HuH-7.5 (cell line): ENCODE measurements around the gene GRIA4.
"Not testable (repeated sequence)": the region's sequence is repeated elsewhere in the genome, so short reads cannot be mapped to it uniquely, and the experiment has no call there.

ENCODE experiments used
- DNase-seq: peaks from one replicate; pipeline ENCODE4 v3.0.0; 2011; ENCODE audit warnings: low spot score

The GRIA4 gene

DNA sequence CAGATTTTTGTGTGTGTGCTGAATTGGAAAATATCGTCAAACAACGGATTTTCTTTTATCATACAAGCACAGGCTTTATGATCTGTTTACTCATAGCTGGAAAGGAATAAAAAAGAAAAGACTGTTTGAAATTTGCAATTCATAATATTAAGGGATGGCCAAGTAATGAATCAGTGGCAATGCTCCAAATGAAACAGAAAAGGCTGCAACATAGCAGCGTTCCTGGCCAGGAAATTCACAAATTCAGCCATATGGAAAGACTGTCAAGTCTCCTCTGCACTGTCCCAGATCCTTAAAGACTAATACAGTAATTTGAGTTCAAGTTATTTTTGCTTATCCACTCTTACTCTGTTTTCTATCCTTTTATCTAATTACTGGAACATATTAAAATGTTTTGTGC is 313.9 kb downstream of the GRIA4 start:
- DNase-seq, result no peak

DNA sequence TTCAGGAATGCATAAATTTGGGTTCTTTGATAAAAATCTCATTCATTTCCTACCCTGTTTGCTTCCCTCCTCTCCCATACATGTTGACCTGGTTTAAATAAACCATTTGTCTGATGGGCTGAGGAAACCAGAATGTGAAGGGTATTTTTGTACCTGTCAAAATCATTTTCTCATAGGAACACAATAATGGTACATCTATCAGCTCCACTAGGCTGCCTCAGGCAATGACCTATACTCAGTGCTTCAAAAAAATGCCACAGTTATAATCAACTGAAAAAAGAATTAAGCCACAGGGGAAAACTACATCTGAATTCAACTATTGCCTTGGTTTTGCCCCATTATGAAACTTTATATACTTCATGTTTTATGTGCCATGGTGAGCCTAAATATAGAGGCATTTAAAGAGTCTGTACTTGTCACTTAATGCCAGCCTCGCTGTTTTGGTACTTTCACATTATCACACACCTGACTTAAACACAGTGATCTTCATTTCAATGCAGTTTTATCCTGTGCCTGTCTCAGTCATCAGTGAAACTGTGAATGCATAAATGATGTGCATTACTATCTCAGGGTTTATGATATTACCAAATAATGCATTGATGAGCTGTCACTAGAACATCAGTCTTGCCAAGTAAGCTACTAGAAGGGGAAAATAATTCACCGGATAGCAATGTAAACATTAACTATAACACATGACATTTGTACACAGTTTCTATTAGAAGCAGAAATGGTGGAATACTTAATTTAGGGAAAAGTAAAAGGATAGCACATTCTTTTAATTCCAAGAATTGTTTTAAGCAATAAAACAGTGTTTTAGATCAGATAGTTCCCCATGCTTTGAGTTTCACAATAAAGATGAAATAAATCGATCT is 319.4 kb downstream of the GRIA4 start:
- DNase-seq, result no peak

DNA sequence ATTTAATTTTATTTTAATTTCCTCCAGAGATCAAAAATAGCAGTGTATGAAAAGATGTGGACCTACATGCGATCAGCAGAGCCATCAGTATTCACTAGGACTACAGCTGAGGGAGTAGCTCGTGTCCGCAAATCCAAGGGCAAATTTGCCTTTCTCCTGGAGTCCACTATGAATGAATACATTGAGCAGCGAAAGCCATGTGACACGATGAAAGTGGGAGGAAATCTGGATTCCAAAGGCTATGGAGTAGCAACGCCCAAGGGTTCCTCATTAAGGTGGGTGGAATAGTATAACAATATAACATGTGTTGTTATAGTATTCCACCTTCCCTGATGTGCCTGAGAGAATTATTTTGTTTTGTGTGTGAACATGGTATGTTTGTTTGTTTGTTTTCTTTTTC is 323.8 kb downstream of the GRIA4 start:
- DNase-seq, result no peak

DNA sequence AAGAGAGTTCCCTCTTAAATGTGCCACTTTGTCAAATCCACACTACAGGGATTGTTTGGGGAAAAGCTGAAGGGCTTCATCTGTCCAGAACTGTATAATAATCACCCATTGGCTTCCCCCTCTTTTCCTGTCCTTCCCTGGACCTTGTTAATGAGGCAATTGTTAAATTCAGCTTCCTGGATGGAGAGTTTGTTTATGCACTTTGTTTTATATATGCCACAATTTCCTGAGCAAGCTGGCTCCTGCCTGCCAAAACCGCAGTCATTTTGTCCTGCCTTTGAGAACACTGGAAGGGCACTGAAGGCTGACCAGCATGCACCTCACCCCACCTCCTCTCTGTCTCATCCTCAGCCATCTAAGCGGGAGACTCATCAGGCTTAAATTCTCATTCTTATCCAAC is 325.9 kb downstream of the GRIA4 start:
- DNase-seq, result no peak

DNA sequence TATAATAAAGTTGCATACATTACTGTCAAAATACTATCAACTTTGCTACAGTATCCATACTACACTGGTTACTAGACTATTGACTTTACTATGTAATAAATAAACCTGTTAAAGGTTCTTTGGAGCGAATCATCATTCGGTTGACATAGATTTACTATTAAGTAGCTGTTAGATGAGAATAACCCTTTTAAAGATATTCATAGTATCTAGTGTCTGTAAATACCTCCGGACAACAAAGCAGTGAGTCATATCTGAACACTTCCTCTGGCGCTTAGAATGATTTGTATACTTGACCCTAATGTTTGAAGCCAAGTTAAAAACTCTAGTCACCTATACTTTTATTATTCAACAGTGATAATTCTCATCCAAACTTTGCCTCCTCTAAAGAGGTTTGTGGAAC is 327.5 kb downstream of the GRIA4 start:
- DNase-seq, result no peak

DNA sequence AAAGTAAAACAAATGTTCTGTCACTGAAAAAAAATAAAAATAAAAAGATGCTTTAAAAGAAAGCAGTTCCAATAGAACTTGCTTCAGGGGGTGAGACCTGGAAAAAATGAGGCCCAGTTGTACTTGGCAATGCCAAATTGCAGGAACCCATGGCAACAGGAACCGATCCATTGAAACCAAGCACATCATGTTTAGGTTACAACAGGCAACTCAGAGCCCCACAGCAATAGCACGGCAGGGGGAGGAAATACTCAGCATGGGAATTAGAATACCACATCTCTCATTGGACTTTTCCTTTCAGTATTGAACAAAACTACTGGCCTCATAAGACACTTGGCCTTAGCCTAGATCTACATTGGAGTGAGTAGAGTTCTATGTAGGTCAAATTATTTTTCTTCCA is 327.9 kb downstream of the GRIA4 start:
- no peak for DNase-seq

DNA sequence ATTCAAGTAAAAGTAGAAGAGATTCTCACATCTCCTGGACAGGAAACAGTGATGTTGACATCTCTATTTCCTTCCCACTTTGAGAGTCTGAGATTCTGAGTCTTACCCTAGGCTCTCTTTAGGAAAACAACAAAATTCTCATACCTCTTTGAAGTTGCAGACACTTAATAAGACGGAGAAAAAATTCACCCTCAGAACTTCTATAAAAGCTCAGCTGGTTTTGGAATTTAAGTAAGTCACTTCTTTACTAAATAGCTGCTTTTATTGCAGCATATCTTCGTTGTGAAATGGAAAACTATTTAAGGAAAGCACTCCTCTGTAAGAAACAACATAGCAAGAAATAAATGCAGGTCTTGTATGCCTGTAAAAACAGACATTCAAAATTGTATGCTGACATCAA is 333.0 kb downstream of the GRIA4 start:
- DNase-seq, result no peak

DNA sequence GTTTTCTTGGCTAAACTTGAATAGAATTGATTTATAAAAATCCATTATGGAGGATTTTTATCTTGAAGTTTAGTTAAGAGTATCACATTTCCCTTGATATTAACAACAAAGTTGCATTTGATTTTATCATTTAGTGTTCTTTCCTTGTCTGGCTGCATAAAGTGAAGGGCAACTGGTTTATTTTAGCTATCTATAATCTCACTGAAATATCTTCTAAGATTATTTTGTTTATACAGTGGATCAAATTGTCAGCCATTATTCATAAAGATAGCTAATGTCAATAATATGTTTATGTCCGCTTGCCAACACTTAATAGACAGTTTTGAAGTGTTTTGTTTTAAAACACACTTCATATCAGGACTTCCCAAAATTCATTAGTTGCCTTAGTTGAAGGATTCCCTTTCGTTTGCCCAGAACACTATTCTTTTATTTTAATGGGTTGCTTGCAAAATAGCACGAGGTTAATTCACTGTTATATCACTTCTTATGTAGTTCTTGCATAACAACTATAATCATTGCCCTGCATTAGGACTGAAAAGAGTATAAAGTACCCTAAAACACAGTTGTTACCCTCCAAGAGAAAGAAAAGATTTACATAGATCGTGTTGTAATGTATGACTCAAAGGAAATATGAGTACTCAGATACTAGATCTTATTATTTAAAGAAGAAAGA is 339.2 kb downstream of the GRIA4 start:
- no peak for DNase-seq

DNA sequence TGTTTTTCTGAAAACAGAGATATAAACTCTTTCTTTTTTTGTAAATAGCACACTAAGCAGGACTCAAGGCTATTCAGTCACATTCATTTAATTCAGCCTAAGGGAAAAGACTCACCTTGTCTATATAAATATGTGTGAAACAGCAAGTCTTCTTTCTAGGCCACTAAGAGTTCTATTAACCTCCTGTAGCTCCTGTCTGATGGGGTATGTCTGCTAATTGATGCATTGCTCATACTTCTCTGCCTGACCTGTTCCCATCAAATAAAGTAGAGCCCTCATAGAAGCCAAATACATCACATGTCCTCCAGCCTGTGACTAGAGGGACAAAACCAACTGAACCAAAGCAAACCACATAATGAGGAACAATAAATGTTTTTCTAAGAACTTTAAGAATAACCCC is 344.0 kb downstream of the GRIA4 start:
- no peak for DNase-seq

DNA sequence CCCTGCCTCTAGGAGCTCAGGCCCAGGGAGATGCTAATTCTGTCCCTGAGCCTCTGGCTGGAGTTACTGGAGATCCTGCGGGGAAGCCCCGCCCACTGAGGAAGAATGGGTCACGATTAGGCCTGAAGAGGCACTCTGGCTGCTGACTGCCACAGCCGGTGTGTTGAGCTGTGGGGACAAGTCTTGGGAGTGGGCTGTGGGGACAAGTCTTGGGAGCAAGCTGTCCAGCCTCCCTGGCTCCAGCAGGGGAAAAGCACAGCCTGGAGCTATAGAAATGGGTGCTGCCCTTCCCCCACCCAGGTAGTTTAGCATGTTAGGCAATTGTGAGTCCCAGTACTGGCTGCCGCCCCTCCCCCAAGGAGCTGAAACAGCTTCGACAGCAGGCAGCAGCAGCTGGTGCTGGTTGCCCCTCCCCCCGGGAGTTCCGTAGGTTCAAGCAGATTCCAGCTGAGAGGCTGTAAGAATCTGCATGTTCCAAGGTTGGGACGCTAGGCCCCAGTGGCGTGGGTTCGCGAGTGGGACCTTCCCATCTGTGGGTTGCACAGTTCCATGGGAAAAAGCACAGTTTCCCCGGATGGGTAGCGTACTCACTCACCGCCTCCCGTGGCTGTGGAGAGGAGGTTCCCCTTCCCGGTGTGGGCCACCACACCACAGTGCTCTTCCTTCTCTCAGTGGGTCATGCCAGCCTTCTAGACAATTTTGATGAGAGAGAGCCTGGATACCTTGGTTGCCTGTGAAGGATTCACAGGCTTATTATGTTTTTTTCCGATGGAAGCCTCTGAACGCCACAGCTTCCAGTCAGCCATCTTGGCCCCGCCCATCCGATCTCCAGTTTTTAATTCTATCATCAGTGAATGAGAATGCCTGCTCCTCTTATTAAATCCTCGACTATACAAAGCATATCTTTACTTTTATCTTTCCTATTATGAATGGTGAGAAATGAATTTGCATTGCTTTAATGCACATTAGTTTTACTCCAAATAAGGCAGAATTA is 350.7 kb downstream of the GRIA4 start:
- peak; percentile 6 for DNase-seq

DNA sequence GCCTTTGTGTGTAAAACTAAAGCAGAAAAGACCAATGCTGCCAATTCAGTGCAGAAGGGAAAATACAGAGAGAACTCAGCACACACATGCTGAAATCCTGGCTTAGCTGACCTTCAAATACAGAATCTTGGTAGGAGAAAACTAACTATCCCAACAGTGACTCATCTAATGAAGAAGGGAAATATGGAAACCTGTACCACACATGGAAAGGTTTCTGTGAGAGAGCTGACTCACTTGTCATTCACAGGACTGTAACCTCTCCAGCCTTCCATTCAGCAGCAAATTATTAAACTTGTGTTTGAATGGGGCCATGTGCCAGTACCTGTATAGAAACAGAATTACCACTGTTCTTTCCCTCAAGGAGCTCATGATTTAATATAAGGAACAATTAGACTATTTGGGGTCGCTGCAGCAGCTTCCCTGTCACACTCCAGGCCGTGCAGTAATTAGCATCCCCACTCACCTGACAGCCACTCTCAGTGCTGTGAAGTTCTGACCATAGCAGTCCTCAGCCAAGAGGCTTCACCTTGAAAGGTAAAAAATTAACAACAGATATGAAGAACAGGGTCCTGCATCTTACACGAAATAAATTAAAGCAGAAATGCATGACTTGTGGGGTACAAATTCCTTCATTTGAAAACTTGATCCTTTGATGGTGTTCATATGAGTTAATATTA is 358.3 kb downstream of the GRIA4 start:
- no peak for DNase-seq

DNA sequence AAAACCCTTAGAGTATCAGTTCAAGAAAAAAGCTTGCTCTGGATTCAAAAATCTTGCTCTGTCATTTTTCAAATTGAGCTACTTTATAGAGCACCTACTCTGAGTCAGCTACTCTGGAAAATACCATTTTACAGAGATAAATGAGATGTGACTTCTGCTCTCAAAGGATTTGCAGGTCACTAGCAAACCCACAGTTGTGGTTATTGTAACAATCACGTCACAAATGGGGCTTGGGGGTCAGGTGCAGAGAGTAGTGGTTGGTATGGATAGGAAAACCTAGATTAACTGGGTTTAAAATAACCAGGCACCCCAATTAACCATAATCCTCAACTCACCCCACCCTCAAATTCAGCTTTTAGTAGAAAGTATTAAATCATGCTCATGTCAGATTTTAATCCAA is 359.9 kb downstream of the GRIA4 start:
- no peak for DNase-seq

DNA sequence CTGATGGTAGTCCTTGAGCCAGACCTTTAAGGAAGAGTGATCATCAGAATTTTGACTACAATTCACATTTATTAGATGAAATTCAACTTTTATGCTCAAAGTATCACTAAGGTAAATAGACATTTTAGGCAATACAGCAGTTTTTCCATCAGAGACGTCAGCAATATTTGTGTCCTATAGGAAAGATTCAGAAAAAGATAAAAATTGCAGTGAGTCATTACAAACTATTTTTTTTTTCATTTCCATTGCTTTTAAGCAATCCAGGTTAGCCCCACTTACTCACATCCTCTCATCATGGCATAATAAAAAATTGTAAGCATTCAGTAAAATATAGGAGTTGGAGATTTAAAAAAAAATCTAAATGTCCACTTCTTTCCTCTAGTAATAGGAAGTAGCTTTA is 365.3 kb downstream of the GRIA4 start:
- no peak for DNase-seq

DNA sequence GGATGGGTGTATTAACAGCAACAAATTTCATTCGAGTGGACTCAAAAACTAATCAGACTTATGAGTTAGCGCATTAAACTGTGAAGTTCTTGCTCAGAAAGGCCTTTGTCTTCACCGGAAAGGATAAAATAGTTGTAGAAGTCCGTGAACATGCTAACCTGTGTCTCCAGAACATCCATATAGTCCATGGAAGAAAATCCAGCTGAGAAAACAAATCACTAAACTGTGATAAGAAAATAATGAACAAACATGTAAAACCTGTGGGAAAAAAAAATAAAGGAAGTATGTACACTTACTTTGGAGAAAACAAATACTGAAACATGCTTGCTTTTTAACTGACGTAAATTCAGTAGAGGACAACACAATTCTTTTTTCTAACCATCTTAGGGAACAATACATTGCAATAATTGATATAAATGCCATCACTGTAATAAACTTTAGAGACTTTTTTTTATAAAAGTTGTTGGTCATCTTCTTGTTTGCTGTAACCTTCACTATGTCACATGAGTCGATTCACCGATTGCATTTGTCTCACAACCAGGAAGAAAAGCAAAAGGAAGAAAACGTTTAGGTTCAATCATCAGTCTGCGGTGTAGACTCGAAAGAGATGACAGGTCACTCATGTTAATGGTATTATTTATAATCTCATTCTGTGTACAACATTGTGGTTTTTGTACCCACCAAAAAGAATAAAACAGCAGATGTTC is 370.3 kb downstream of the GRIA4 start:
- DNase-seq, result no peak

DNA sequence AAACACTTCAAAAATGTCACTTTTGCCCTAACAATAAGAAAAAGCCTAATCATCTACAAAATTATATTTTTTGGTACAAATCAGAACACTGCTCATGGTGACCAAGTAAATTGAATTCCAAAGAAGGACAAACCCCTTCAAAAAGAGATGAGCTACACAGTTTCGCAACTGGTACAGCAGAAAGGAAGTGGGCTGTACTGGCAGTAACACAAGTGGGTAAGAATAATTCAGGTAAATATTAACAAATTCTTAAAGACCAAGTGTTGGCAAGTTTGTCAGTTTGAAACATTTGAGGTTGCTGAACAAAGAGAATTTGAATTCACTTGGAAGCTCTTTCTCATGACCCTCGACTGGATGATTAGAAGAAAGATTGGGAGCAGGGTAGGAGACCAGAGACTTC is 376.7 kb downstream of the GRIA4 start:
- no peak for DNase-seq

DNA sequence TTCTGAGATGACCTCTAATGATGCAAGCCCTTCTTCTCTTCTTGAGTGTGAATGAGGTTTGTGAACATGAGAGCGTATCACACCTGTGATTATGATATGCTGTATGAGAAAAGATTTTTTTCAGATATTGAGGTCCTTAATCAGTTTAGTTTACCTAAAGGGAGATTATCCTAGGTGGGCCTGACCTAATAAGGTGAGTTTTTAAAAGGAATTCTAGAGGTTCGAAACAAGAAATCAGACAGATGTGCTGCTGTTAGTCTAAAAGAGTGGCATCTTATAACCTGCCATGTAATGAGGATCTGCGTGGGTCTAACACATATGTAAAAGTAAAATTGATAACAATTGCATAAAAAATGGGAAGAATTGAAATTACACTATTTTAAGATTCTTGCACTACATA is 378.3 kb downstream of the GRIA4 start:
- DNase-seq, result no peak

DNA sequence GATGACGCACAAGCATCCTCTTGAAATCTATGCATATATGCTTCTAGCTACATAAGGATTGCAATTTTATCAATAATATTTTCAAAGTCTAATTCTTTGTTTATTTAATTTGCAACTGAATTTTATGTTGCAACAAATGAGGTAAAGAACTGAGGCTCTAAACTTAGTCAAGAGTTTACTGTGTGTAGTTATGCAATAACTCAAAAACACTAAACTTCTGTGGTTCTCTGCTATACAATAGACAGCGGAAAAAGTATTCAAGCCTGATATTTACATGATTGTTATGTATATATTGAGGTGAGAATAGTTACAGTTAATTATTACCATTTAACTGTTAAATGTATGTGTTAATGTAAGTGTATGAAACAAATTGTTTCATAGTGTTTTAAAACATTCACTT is 379.3 kb downstream of the GRIA4 start:
- DNase-seq, result no peak

DNA sequence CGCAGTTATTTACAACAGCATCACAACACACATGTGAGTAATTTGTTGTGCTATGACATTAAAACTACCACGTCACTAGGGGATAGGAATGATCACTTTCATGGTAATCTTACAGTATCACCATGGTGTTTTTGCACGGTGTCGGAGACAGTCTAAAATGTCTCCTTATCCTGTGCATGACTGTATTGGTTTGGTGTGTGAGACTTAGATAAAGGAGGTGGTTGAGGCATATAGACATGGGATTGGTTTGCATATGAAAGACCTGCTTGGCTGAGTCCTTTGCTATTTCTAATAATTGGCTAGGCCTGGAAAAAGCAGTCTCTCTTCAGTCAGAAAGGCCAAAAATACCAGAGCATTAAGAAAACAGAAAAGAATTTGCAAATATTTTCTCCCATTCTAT is 382.0 kb downstream of the GRIA4 start:
- DNase-seq, result no peak

DNA sequence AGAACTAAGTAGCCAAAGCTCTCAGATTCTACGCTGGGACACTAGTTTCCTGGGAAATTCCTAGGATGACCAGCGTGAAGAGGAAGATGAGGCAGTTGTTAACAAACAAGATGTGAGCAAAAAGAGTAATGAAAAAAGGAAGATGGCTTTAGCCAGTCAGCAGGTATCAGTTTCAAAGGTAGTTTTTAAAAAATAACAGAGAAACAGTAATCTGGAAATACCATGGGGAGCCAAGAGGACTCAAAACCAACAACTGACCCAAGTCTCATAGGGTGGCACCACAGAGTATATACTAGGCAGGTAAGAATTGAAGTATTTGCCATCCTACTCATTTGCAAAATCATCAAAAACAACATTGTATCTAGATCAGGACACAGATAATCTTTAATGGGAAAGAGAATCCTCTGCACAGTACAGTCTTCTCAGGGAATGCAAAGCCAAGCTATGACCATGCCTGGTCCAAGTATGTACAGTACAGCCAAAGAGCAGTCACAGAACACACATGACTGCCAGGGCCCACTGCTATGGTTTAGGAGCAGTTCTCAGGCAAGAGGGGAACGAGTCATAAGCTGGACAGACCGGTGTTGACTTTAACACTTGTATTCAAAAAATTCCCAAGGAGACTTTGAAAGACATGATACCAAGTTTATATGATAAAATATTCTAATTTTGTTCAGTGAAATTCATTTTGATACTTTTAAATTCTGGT is 391.6 kb downstream of the GRIA4 start:
- no peak for DNase-seq

DNA sequence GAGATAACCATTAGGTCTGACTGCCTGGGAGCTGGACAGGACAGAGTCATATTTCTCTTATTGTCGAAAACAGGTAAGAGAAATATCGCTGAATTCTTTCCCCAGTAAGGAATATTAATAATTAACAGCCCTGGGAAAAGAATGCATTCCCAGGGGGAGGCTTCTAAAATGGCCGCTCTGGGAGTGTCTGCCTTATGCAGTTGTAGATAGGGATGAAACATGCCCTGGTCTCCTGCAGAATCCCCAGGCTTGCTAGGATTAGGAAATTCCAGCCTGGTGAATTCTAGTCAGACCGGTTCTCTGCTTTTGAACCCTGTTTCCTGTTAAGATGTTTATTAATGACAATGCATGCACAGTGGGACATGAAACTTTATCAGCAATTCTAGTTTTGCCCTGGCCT is 393.2 kb downstream of the GRIA4 start:
- not testable (repeated sequence) for DNase-seq

DNA sequence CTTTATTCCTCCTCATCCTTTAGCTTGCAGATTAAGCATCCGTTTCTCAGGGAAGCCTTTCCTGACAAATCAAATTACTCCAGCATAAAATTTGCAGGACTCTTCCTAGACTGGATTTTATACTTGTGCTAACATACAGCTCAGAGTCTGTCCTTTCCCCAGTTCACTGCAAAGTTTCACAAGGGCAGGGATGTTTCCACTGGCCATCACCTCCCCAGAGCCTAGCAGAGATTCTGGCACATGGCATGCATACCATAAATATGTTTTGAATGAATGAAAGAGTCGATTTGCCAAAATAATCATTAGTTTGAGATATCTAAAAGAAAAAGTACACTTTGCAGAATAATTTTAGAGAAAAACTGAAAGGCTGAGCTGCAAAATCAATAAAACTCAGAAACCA is 401.6 kb downstream of the GRIA4 start:
- no peak for DNase-seq
